GM12872 (cell line): ENCODE data around the gene CCDC40.

ENCODE experiments used
- TF ChIP-seq, protein P1 (sequence below): IDR thresholded peaks from 3 replicates; pipeline ENCODE4 v1.5.1; 2011; ENCODE audit warnings: low read depth, mild to moderate bottlenecking, low read length, moderate library complexity; ENCODE audit not compliant: insufficient read depth

Gene CCDC40

DNA sequence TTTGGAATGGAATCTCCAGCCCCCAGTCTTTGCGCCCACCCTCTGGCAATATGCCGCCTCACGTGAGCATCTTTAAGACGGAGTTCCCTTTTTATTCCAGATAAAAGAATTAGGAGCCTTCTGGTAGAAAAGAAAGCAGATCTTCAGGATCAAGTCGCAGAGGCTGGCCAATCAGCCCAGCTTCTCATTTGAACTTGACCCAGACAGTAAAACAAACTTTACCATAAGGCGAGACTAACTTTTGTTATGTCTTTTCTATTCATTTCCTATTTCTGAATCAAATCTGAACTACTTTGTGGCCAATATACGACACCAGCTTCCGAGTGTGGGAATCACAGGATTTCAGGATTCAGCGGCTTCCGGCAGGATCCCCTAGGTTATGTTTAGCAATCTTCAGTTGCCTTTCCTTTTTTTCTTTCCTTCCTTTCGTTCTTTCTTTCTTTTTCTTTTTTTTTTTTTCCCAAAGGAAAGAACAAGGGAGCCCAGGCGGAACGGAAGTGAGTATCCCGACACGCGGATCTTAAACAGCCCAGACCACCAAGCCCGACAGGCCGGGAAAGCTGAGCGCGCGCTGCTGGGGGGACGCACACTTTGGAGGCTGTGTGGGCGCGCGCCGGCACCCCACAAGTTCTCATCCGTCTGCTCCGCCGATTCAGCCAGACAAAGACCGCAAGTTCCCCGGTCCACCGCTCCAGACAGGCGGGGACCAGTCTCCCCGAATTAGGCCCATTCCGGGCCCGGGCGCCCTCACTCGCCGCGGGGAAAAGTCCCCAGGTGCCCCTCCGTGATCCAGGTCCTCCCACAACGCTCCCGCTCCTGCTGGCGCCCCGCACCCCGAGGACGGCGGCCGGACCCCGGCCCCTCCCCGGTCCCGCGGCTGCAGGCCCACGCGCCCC lies 1.4 kb upstream of the CCDC40 start:
- TF ChIP-seq, protein P1, sequence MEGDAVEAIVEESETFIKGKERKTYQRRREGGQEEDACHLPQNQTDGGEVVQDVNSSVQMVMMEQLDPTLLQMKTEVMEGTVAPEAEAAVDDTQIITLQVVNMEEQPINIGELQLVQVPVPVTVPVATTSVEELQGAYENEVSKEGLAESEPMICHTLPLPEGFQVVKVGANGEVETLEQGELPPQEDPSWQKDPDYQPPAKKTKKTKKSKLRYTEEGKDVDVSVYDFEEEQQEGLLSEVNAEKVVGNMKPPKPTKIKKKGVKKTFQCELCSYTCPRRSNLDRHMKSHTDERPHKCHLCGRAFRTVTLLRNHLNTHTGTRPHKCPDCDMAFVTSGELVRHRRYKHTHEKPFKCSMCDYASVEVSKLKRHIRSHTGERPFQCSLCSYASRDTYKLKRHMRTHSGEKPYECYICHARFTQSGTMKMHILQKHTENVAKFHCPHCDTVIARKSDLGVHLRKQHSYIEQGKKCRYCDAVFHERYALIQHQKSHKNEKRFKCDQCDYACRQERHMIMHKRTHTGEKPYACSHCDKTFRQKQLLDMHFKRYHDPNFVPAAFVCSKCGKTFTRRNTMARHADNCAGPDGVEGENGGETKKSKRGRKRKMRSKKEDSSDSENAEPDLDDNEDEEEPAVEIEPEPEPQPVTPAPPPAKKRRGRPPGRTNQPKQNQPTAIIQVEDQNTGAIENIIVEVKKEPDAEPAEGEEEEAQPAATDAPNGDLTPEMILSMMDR, result no peak

DNA sequence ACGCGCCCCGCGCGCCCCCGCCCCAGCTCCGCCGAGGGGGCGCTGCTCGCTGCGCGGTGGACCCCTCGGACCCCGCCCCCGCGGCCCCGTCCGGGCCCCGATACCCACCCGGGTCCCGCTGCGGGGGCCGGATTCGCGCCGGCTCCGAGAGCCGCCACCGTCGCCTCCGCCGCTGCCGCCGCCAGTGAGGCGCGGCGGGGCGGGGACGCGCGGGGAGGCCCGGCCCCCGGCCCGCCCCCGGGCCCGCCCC lies 830 bp upstream of the CCDC40 start, which contains the start of gene TBC1D16:
Gene TBC1D16 (minus strand): TSS at position 186 of the 250 bp plus-strand sequence. CDS start 22,325 bp downstream, outside the sequence.
- TF ChIP-seq, protein P1, result no peak

DNA sequence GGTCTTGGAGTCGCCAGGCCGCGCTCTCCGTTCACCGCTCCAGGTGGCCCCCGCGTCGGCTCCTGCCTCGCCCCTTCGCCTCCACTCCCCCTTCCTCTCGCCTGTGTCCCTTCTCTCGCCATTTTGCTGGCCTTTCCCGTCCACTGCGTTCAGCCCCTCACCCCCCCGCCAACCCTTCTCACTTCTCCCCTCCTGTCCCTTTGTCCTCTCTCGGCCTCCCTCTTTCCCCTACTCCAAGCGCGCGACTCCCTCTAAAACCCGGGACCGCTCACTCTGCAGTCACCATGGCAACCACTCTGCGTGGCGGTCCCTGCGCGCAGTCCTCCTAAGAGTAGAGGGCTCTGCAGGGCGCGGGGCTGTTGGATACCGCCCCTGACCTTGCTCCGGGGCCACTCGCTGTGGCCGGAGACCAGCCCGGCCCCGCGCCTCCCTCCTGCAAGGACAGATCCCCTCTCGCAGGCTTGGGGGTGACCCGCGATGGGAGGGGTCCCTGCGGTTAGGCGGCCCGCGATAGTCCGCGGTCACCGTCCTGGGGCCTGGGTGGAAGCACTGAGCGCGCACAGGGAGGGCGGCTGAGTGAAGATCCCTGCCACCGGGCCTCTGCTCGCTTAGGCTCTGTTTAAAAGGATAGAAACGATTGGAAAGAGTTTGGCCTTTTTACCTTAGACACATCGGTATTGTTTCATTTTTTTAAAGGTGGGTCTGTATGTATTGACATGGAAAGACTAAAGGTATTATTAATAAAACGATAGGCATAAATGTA lies 454 bp downstream of the CCDC40 start:
- TF ChIP-seq, protein P1, result no peak

DNA sequence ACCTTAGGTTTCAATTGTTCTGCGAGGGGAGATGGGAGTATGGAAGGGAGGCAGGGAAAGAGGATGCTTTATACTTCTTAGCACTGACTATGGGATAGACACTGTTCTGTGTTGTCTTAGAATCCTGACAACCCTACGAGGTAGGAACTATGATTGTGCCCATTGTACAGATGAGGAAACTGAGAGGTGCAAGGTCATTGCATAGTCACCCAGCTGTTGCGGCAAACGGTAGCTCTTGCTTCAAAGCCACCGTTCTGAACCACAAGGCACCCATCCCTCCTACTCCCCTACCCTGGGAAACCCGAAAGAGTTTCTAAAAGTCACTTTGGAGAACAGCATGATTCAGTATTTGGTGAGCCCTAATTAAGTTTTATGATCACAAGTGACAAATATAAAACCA lies 7.5 kb downstream of the CCDC40 start:
- TF ChIP-seq, protein P1, result no peak

DNA sequence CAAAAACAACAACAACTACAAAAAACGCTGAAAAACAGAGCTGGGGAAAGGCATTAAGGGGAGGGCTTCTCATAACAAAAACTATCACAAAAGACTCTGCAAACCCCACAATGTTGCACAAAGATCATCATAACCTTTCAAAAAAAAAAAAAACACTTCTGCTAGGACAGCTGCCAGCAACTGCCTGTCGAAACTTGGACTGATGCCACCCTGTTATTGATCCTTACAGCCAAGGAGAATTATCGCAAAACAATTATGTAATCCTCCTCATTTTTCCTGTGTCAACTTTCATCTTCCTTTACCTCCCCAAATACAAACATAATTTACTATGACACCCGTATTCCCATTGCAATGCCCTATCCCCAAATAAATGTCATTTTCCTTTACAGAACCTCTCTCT lies 9.3 kb downstream of the CCDC40 start:
- TF ChIP-seq, protein P1, result no peak

DNA sequence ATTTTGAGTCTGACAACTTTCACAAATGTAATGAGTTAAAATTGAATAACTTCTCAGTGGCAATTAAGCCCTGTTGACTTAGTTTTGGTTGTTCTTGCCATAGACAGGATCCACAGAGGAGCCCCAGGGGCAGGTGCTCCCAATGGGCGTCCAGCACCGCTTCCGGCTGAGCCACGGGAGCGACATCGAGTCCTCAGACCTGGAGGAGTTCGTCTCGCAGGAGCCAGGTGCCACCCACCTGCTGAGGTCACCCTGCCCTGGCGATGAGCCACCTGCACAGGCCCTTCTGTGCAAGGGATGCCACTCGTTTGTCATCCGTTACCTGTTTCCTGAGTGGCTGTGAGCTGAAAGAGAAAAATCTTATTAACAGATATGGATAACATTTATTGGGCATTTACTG lies 10.7 kb downstream of the CCDC40 start:
- TF ChIP-seq, protein P1, result no peak

DNA sequence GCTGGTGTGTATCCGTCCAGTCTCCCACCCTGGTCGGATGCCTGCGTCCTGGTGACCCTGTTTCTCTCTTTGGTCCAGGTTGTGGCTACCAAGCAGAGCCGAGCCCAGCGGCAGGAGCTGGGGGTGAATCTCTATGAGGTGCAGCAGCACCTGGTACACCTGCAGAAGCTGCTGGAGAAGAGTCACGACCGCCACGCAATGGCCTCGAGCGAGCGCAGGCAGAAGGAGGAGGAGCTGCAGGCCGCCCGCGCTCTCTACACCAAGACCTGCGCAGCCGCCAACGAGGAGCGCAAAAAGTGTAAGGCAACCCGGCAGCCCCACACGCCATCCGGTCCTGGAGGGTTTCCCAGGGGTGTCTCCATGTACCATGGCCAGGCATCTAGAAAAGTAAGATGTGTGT lies 13.5 kb downstream of the CCDC40 start:
- TF ChIP-seq, protein P1, result no peak
